Stimulated activated CD4-positive, alpha-beta T cell treated with anti-CD3 and anti-CD28 coated beads, Interleukin-2, amount 100 ng/mL, for 24 hours (primary cell): ENCODE measurements around the gene LIX1.
"Not testable (repeated sequence)": the region's sequence is repeated elsewhere in the genome, so short reads cannot be mapped to it uniquely, and the experiment has no call there.

Experiments
- DNase-seq, 2 donors: peaks; one replicate each; pipeline ENCODE4 v3.0.0-alpha.2; 2020

Gene LIX1

DNA sequence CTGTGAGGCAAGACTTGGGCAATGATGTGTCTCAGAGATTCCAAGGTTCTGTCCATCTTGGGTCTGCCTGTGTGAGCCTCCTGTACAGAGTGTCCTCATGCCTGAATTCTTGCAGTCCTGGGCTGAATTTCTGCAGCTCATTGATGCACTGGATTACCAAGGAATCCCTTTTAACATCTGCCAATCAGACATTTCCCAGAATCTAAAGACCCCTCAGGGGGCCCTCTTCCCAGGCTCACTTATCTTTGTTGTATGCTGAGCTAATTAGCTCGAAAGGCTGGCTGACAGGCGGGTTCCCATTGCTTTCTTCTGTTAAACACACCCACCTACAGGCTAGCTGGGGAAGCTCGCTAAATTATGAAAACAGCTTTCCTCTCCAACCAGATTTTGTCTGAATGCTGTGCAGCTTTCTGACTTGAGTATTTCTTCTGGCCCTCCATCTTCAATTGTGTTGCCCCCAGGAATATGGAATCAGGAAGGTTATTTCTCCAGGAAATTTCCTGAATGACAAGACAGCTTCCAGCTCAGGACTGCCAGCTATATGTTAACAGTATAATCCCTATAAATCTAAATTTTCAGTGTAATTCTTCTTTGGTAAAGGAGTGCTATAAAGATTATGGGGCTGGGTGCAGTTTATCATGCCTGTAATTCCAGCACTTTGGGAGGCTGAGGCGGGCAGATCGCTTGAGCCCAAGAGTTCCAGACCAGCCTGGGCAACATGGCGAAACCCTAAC, at the start of gene LIX1:
Gene LIX1, minus strand, starts transcription at position 91 of the 734 bp plus-strand sequence. Its CDS starts 35 bp downstream, at position 56.
- DNase-seq, result peak; percentile 8 to 25

DNA sequence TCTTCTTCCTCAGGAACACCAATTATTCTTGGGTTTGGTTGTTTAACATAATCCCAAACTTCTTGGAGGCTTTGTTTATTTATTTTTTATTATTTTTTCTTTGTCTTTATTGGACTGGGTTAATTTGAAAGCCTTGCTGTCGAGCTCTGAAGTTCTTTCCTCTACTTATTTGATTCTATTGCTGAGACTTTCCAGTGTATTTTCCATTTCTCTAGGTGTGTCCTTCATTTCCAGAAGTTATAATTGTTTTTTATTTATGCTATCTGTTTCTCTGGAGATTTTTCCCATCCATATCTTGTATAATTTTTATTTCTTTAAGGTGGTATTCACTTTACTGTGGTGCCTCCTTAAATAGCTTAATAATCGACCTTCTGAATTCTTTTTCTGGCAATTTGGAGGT, 49.5 kb upstream of the LIX1 start:
- DNase-seq, result no peak

DNA sequence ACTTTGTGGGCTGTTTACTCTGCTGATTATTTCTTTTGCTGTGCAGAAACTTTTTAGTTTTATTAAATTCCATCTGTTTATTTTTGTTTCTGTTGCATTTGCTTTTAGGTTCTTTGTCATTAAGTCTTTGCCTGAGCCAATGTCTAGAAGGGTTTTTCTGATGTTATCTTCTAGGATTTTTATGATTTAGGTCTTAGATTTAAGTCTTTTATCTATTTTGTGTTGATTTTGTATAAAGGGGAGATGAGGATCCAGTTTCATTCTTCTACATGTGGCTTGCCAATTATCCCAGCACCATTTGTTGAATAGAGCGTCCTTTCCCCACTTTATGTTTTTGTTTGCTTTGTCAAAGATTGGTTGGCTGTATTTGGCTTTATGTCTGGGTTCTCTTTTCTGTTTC, 47.1 kb upstream of the LIX1 start:
- not testable (repeated sequence) for DNase-seq

DNA sequence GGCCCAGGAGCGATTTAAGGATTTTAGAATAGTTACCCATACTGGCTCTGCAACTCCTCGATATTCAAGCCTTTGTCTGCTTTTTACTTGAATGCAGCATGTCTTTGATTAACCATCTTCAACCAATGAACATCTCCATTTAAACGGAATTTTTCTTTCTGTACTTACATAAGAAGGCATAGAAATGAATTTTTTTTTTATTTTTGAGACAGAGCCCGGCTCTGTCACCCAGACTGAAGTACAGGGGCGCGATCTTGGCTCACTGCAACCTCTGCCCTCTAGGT, 41.5 kb upstream of the LIX1 start:
- DNase-seq, result no peak

DNA sequence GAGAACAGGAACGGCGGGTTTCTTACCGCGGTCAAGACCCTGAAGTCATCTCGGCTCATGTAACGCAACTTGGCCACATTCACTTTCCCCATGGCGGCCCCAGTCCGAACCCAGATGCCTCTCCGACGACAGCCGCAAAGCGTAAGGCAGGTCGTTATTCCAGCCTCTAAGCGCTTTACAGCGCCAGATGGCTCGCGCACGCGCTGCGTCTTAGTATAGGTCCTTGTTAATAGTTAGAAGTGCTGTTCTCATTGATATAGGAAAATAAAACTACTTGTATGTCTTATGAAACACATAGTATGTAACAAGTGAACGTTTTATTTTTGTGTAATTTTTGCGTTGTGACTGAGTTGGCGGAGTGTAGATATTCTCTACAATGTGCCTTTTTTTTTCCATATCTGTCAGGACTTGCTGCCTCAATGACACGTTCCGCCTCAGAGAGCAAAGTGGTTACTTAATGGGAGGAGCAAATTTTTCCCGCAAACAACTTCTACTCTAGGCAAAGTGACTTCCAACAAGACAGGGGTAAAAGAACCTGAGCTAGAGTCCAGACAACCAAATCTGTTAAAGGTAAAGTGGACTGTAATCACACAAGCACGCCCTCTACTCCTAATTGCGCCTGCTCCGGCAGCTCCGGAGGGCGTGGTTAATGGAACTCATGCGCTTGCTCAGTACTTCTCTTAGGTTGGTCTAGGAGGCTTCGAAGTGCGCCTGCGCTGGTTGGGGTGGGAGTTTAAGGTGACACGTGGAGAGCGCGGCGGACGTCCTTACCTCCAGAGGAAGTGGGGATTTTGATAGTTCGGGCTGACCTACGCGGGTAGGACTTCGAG, 40.9 kb upstream of the LIX1 start, which contains the start of gene RIOK2:
Gene RIOK2, minus strand, starts transcription at position 148 of the 830 bp plus-strand sequence. Its CDS starts 56 bp downstream, at position 92.
- DNase-seq, result peak; percentile 94 to 95

DNA sequence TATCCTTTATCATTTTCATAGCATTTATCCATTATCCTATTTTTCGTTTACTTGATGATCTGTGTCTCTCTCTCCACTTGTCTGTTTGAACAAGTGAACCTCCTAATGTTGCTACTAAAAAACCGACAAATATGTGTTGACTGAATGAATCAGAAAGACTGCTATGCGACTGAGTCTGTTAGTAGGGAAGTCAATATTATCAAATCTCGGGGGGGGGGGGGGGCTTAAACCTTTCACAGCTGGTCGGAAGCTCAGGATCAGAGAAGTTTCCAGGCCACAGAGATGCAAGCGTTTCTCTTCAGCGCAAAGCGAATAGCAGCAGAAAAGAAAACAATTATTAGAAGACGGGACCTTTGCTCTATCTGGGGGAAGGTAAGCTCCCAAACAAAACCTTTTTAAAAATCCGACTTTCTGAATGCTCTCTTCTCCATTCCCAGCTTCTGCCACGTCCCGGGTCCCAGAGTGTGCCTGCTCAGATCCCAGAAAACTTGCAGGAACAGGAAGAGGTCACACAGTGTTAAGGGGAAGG, 40.2 kb upstream of the LIX1 start:
- DNase-seq, result no peak

DNA sequence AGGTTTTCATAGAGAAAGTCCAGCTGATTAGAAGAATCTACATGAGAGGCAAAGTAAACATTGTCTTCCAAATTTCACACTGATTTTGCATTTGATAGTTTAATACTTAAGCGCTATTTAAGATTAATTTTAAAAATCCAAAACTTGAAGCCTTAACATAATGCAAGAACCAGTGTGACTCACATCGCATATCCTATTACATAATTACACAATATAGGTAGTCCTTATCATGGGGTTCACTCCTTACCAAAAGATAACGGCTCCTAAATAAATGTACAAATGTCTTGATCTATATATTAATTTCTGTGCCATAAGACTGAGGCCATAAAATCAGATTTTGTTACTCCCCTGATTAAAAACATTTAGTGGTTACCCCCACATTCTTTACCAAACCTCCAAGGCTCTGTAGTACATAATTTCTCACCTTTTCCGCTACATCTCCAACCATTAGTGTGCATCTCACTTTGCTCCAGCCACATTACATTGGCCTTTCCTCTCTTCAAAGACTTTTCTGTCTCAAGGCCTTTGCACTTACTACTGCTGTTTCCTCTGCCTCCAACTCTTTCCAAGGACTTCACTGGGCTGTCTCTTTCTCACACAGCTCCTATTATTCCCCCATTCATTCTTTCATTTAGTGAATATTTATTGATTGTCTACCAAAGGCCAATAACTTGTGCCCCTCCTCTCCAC, 39.6 kb upstream of the LIX1 start:
- no peak for DNase-seq

DNA sequence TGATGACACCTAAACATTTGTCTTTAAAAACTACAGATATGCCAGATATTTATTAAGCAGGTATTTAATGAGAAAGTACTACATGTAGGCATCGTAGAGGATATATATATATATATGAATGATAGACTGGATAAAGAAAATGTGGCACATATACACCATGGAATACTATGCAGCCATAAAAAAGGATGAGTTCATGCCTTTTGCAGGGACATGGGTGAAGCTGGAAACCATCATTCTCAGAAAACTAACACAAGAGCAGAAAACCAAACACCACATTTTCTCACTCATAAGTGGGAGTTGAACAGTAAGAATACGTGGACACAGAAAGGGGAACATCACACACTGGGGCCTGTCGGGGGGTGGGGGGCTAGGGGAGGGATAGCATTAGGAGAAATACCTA, 37.0 kb upstream of the LIX1 start:
- not testable (repeated sequence) for DNase-seq

DNA sequence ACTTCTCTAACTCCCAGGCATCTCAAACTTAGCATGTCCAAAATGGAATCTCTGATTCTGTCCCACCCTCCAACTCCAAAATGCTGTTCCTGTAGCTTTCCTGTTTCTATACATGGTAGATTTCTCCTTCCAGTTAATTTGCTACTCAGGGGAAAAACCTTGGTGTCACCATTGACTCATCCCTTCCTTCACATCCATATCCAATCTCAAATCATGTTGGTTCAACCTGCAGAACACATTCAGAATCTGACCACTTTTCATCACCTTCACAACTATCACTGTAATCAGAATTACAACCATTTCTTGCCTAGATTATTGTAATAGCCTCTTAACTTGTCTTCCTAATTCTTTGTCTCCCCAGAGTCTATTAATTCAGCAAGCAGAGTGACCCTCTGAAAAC, 29.8 kb upstream of the LIX1 start:
- no peak for DNase-seq

DNA sequence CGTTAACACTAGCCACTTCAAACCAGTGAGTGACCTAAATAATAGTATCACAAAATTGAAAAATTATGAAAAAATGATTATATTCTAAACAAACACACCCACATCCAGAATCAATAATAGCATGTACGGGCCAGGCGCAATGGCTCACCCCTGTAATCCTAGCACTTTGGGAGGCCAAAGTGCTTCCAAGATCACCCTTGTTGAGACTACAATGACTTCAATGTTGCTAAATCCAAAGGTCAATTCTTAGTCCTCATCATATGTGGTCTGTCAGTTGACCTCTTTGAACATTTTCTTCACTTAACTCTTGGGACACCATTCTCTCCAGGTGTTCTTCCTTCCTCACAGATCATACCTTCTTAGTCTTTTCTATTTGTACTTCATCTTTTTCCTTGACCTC, 29.3 kb upstream of the LIX1 start:
- no peak for DNase-seq

DNA sequence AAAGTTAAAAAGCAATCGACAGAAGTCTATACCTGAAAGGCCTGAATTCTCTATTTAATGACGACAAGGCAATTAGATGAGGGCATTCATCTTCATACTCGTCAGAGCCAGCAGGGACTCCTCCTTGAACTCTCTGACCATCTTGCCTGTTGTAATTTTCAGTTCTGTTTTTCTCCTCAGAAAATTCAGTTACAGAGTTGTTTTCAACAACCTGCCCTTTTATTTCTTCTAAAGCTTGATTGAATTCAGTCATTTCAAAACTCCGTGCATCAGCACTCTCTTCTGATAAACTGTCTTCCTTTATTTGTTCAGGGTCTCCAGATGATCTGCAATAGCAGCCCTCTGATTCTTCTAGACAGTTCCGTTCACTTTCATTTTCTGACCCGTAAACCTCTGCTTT, 25.0 kb upstream of the LIX1 start:
- DNase-seq, result no peak

DNA sequence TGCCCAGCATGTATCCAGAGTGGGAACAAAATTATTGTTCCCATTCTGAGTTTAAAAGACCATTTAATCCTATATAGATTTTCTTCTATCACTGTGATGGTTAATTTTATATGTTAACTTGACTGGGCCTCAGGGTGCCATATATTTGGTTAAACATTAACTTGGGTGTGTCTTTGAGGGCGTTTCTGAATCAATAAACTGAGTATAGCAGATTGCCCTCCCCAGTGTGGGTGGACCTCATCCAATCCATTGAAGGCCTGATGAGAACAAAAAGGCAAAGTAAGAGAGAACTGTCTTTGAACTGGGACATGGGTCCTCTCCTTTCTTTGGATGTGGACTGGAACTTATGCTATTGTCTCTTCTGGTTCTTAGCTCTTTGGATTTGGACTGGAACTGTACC, 23.3 kb upstream of the LIX1 start:
- DNase-seq, result no peak

DNA sequence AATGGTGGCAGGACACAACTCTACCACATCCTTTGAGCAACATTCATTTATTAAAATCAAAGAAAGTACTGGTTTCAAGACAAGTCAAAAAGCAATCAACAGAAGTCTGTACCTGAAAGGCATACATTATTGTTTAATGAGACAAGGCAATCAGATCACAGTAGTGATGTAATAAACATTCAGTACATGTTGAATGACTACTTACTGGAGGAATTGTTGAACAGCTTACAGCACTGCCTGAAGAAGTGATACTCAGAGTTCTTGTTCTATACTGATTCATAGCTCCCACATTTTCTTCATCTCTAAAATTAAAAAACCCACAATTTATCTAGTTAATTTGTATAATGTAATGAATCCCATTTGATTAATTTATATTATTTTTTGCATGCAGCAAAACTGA, 22.4 kb upstream of the LIX1 start:
- no peak for DNase-seq

DNA sequence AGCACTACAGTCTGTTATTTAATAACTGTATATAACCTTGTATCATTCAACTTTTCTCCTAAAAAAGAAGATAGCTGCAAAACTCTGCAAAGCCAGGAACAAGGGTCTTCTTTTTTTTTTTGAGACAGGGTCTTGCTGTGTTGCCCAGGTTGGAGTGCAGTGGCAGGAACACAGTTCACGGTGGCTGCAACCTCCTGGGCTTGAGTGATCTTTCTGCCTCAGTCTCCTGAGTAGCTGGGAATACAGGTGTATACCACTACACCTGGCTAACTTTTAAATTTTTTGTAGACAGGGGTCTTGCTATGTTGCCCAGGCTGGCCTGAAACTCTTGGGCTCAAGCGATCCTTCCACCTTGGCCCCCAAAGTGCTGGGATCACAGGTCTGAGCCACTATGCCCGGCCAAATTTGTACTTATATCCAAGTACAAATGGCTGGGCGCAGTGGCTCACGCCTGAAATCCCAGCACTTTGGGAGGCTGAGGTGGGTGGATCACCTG, 21.4 kb upstream of the LIX1 start:
- no peak for DNase-seq

DNA sequence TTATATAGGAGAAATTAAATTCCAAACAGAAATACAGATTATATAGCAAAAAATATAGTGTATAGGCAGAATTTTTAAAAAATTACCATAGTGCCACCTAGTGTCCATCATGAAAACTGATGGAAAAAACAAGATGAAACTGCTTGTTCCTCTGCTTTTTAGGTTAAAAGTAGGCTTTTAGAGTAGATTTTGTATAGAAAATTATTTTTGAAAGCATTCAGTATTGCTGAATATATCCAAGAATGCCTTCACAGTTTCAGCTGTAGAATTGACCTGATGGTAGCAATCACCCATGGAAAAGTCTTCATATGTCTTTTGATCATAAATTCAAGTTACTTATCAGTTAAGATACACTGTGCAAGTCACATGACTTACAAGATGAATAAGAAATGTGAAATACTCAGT, 21.0 kb upstream of the LIX1 start:
- DNase-seq, result no peak

DNA sequence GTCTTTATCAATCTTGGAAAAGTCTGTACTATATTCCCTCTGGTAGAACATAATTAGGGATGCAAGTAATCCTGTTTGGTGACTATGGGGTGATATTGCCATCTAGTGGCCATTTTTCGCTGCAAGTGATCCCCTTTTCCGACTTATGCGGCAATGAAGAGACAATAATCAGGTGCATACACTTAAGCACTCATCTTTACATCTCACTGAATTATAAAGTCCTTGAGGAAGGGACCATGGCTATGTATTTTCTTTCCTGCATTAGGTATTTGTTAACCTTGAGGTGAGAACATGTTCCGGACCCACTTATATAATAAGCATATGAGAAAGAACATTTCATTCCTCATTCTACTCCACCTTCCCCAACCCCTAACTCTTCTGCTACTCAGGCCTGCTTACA, 19.6 kb upstream of the LIX1 start:
- DNase-seq, result peak; percentile 35 to 55

DNA sequence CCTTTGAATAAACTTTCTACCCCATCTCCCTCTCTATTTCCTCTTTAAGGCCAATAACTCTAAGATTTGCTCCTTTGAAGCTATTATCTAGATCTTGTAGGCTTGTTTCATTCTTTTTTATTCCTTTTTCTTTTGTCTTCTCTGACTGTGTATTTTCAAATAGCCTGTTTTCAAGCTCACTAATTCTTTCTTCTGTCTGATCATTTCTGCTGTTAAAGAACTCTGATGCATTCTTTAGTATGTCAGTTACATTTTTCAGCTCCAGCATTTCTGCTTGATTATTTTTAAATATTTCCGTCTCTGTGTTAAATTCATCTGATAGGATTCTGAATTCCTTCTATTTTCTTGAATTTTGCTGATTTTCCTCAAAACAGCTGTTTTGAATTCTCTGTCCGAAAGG, 15.3 kb upstream of the LIX1 start:
- DNase-seq, result no peak

DNA sequence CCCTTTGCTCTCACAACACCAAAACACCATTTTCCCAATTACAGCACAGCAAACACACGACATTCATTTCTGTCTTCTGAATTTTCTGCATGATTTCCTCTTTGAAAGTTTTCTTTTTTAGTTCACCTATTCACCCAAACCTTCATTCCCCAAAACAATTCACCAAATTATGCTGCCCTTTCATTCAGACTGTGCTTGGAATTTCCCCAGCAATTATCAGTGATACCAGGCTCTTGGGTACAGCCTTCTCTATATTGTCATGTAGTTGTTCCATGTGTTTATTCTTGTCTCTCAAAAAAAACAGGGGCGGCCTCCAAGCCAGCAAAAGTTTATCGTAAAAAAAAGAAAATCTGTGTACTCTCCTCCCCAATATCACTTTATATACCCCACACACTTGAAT, 9.0 kb upstream of the LIX1 start:
- DNase-seq, result no peak

DNA sequence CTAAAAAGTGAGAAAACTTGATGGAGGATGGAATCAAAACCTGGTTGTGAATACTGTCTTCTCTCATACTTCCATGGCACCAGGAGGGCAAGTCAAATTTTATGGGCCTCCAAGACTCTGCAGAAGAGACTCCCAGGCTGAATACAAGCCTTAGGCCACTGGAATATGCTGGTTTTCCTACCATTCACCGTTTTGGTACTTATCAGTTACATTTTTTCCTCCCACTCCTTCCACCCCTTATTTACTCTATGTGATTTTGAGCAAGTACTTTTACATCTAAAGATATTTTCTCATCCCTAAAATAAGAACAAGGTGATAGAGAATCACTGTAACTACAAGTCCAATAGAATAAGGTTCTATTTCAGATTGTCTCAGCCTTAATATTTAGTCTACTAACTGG, 8.0 kb upstream of the LIX1 start:
- DNase-seq, result no peak

DNA sequence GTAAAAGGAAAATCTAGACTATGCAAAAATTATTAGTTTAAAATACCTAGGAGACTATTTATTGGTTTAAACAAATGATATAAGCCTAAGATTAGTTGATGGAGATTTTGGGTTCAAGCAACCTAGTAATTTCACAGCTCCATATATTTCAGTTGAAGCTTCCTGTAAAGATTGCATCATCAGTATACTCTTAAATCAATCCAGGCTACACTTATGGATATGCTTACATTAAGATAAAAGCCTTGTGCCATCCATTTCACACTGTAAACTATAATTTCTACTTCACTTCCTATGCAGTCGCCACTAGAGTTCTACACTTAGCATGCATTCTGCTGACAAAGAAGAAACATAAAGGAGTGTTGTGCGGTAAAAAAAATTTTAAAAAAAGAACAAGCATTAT, 7.3 kb upstream of the LIX1 start:
- no peak for DNase-seq

DNA sequence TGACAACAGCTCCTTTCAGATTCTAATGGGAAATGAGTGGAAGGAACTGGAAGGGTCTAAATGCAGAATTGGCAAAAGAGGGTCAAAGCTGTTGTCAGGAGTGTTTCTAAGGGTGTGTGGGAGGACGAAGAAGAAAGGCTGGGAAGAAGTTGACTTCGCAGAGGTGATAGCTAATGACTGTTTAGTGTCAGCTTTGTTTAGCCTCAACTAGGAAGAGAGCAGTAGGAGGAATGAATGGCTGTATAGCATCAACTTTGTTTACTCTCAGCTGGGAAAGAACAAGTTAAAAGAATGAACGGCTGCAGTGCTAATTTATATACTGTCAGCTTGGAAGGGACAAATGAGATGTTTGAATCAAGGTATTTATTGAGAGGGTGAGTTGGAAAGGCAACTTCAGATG, 5.9 kb upstream of the LIX1 start:
- no peak for DNase-seq

DNA sequence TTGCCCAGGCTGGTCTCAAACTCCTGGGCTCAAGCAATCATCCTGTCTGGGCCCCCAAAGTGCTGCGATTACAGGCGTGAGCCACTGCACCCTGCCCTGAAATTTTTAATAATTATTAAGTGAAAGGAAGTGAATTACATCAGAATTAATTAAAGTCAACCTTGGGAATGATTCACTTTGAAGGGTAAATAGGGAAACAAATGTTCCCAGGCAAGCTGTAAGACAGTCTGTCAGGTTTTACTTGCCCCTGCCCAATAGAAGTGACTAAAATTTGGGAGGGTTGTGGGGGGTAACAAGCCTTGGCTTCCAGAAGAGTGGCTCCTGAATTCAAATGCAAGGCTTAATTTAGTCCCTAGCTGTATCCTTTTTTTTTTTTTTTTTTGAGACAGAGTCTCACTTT, 1.3 kb upstream of the LIX1 start:
- DNase-seq, result no peak

DNA sequence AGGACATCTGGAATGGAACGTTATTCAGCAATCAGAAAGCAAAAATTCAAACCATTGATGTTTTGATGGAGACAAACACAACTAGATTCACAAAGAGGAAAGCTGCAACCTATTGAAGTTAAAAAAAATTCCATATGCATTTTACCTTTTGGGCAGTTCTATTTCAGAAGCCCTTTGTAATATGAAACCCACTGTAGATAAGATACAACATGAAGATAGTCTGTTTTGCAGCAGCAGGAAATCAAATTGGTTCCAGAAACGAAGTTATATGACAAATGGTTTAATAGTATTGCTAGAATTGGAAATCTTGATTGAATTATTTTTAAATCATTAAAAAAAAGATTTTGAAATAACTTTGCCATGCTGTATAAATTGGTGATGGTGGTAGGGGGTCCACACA, 872 bp downstream of the LIX1 start:
- no peak for DNase-seq

DNA sequence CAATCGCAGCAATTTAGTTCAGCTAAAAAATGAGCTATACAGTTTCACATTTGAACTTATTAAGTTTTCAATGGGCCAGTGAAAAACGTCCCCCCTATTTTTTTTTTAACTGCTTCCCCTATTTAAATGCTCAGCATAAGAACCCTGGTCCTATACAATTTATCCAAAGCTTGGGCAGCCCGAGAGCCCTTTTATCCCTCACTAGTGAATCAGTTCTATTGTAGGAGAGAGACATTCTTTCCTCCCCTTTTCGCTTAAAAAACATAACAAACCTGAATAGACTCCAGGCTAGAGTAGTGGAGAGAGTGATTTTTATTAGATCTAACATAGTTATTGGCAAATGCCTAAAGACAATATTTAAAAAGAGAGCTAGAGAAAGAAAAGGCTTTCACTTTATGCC, 1.4 kb downstream of the LIX1 start:
- DNase-seq, result no peak
